ENCODE results near the gene RPL22.
A peak's percentile ranks its signal among the peaks of the same experiment; 100 is the strongest.

The RPL22 gene

DNA sequence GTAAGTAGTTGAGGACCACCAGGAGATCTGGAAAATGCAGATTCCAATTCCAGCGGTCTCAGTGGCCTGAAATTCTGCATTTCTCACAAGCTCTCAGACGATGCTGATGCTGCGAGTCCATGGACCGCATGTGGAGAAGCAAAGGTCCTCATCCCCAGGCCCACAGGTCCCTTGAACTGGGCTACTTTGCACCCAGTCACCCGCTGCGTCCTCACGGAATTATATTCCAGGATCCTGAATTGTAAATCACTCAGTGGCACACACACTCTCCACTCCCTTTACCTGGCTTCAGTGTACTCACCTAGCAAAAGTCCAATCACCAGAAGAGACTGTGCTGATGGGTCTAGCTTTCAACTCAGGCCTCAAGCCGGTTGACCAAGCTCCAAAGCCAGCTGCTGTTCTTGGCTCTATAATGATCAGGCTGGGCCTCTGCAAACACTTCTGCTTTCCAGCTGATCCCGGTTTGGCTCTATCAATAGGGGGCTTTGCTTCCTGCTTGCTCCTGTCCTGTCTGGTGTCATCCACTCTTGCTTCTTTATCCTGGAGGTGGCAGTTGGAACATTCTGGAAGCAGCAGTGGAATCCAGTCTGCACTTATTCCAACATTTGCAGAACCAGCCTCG is 904 bp upstream of the RPL22 start:
- DNase-seq: no peak

DNA sequence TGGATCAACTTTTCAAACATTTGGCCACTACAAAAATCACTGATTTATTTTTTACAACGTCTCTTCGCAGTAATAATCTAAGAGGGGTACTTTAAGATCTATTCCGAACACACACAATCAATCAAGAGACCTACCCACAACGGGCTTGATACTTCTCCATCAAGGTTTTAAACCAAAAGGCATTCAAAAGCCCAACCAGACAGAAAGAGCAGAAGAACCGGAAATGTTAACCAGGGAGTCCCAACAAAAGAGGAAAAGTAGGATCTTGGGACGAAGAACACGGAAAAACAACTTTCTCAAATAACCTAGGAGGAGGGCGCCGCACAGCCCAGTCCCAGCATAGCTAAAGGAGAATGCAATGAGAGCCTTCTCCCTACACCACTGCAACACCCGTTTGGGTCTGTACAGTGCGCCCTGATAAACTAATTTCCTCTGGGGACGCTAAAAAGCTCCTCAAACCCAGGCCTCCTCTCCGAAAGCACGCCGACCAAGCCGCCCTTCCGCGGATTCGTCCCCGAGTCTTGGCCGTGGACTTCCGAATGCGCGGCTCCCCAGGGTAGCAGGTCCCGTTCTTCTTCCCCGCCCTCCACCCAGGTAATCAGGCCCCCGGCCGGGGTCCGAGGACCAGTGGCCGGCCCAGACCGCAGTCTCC is 623 bp downstream of the RPL22 start:
- peak; percentile 39 for DNase-seq

DNA sequence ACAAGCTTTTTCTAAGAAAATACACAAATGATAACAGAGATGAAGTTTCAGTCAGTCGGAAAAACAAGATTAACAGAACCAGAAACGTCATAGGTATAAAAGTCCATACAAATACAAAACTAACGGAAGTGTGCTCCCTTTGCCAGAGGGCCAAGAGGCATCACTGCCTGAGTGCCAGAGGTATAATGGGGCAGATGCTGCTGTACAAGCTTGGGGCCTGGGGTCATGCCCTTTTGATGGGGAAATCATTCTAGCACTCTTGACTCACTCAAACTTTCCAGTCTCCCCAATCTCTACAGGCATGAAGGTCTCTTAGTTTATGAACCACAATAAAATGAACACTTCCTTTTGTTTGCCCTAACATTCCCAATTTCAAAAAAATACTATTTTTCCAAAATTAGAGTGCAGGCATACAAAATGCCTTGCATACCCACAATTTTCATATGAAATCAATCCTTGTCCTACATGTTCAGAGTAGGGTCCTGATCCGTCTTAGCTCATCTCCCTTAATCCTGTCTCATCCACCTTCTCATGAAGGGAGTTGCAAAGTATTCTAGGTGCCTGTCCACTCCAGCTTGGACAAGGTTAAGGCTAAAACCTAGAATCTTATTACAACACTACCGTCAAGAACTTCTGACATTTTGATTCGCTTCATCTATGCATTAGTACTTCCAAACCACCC is 1.5 kb downstream of the RPL22 start:
- DNase-seq: no peak

DNA sequence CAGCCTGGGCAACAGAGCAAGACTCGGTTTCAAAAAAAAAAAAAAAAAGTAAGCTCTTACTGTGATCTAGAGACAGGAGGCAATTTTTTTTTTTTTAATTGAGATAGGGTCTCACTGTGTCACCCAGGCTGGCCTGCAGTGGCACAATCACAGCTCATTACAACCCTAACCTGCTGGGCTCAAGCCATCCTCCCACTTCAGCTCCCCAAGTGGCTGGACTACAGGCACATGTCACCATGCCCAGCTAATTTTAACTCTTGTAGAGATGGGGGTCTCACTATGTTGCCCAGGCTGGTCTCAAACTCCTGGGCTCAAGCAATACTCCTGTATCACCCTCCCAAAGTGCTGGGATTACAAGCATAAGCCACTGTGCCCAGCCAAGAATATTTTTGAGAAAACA is 7.4 kb downstream of the RPL22 start:
- DNase-seq: no peak

DNA sequence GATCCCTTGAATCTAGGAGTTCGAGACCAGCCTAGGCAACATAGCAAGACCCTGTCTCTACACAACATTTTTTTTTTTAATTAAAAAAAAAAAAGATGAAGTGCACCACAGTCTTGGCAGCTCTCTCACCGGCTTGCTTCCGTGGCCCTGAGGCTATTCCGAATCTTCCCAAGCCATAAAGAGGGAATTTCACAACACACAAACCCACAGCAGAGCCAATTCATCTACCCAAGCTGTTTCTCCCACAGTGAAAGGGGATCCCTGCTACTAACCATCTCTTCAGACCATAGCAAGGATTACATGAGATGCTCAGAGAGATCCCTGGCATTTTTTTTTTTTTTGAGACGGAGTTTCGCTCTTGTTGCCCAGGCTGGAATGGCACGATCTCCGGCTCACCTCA is 10.9 kb downstream of the RPL22 start:
- no peak for DNase-seq

DNA sequence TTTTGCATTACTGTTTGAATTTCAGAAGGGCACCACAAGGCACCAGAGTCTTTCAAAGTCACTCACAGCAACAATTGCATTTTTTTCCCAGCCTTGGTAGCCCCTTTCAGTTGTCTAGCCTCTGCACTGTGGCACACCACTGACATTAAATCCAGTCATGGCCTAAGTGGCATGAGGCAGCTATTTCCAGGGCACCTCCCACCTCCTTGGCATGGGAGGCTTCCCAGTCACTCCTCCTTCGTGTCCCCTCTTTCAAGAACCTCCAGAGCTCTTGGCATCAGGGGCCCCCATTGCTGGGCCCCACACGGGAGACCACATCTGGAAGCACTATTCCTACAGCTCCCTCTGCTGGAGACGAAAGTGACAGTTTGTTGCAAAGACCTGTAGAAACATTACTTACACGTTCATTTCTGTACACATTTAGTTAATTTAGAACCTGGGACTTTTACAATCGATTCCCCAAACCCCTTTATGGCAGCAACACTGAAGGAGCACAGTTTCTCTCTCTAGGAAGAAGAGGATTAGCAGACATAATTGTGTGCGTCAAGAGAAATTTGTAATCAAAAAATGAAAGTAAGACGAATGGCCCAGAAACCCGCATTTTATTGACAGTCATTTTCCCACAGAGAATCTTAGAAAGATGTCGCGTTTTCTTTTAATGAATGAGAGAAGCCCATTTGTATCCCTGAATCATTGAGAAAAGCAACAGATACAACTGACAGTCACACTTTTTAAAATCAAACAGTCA is 13.6 kb downstream of the RPL22 start:
- peak; percentile 45 for DNase-seq

DNA sequence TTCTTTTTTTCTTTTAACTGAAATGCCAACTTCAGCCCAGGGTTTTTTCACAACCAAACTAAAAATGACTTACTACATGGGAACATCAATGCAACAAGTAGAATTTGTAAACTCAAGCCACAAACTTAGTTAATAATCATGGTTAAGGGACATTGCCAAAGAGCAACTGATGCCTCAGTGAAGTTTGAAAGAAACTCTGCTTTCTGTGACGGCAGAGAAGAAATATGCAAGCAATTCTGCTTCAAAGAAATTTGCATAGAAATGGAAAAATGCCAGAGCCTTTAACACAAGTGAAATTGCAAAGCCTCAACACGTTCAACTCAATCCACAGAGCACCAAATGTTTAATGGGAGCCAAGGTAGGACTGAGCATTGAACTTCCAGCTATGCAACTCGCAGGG is 14.2 kb downstream of the RPL22 start:
- no peak for DNase-seq

DNA sequence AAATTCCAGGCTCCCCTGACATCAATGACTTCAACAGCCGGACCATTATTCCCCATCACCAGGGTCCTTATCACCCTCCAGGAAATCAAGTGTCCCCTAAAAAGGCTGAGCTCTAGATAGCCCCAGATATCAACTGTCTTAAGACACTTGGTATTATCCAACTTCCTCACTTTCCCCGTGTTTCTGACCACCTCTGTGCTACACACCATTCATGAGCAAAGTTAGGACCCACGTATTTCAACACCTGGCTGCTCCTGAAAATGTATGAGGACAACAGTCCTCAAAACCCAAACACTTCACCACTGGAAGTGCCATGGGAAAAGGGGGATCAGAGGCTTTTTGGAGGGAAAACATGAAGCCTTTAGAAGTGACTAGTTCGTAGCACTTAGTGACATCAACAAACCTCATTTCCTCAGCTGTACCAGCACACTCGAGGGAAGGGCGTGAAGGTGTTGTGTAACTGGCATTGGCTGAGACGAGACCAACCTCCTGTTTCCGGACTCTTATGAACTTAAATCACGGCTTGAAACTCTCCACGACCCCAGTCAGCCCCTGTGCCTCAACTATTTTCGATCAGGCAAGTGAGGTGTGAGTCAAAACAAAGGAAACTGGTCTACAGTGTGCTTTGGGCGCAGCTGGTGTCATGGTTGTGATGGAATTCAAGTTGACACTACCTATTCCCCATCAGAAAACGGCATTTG is 15.2 kb downstream of the RPL22 start:
- DNase-seq: no peak

DNA sequence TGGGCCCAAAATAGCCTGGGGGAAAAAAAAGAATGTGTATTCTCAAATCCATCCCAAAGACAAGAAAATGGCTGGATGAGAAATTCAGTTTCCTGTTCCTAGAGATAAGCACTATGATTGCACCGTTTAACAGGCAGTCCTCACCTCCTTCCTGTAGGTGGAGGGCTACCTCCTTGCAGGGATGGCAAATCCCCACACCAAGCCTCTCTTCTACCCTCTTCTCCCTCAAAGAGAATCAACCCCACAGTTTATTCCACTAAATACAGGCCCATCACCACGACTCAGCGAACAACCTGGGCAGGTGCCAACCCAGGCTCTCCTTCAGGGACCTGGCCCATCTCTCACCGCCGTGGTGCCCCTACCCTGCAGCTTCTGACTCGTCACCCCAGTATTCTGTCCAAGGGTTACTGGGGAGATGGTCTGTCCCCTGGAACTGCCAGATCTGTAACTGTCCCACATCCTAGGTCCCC is 15.8 kb downstream of the RPL22 start:
- DNase-seq: no peak

DNA sequence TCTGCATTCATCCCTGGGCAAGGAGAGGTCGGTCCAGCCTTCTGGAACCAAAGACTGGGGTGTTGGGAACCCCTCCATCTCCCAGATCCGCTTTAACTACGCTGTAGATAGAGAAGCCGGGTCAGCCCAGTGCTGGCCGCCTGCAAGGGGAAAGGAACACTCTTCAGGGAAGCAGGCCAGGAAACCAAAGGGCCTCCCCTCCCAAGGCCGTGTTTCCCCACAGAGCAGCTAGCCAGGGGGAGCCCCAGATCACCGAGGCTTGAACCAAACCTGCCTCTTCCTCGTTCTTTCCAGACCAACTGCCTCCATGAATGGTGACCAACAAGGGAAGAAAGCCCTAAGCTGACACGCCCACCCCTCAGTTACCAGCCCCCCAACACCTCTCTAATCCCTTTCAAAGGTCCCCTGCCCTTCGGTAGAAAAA is 18.0 kb downstream of the RPL22 start:
- DNase-seq: no peak

DNA sequence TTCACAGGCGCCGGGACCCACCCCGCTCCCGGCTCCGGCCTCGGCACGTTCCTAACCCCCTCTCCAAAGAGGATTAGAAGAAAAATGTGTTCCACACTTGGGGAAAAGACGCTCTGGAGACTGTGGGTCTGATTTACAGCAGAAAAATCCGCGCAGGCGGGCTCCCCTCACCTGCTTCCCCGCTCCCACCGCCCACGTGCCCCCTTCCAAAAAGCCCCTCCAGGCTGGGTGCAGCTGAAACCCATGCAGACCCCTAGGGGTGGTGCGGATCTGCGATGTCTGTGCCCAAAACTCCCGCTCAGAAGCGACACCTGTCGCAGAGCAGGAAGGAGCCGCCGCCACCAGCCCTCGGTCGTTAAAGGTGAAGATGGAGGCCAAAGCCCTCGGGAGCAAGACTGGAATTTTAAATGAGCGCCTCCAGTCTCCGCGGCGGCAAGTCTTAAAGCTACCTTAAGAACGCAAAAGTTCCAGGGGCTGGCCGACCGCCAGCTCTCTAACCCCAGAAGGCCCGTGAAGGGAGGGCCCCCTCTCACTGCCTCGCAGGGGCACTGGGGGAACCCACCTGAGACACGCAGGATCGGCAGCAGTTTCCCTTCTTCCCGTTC is 18.6 kb downstream of the RPL22 start:
- DNase-seq: no peak

DNA sequence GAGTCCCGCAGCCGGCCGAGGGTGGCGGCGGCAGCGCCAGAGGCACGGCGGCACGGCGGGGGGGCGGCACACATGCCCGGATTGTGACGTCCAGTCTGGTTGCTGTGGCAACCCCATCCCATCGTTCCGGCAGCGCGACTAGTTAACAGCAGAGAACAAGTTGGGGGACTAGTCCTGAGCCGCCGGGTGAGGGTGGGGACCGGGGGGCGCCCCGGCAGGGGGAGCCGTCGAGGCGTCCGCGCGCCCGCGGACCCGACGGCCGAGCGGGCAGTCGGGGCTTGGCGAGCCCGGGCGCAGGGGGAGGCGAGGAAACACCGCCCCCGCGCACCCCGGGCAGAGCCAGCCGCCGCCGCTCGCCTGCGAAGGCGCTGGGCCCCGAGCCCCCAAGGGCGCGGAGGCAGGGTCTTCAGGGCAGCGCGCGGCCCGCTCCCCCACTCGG is 19.1 kb downstream of the RPL22 start, which contains the start of gene CHD5:
CHD5 (minus strand) TSS at position 54 of the 439 bp plus-strand sequence. CDS start 298 bp downstream, outside the sequence.
- no peak for DNase-seq

DNA sequence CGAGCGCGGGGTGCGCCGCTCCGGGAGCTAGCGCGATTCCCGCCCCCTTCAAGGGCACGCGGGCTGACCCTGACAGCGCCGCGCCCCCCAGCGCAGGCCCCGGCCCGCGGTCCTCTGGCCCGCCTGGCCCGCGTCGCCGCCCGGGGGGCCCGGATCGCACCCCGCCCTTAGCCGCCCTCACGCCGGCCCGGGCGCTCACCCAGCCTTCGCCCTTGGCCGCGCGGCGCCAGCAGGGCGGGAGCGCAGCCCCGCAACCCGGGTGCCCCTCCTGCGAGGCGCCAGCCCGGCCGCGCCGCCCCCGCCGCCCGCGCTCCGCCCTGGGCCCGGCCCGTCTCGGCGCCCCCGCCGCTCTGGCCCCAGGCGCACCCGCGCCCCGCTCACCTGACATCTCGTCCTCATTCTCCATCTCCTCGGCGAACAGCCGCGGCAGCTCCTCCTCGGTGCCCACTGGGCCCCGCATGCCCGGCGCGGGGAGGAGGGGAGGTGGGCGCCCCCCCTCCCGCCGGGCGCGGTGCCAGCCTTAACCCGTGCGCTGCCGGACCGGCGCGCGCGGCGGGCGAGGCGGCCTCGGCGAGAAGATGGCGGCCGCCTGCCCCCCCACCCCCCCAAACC is 19.7 kb downstream of the RPL22 start:
- DNase-seq: no peak

DNA sequence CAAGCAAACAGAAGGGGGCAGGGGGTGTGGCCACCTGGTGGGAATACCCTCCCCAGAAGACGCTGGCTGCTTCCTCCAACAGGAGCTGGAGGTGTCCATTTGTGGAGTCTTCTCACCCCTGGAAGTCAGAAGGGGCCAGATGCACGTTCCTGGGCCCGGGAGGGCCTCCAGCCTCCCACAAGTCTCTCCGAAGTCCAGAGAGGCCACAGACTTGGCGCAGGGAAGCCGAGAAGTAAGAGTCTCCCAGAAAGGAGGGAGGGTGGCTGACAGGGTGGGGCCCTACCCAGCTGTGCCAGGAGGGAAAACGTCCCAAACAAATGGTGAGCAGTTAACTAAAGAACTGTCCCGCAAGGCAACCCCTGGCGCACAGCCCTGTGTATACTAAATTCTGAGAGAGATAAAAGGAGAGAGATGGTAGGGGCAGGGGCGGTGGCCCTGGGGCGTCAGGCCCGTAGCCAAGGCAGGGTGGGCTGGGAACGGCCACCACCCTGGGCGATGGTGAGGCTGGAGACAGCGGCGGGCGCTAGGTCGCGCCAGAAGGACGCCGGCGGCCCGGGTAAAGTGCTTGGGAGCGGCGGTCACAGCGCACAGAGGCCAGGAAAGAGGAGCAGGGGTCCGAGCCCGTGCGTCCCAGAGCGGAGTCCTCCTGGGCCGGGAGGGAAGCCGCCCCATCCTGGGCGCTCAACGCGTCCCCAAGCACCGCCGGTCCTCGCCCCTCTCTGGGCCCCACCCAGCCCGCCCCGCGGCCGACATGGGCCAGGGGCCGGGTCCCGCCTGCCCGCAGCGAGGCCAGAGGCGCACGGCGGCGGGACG is 20.4 kb downstream of the RPL22 start:
- no peak for DNase-seq

DNA sequence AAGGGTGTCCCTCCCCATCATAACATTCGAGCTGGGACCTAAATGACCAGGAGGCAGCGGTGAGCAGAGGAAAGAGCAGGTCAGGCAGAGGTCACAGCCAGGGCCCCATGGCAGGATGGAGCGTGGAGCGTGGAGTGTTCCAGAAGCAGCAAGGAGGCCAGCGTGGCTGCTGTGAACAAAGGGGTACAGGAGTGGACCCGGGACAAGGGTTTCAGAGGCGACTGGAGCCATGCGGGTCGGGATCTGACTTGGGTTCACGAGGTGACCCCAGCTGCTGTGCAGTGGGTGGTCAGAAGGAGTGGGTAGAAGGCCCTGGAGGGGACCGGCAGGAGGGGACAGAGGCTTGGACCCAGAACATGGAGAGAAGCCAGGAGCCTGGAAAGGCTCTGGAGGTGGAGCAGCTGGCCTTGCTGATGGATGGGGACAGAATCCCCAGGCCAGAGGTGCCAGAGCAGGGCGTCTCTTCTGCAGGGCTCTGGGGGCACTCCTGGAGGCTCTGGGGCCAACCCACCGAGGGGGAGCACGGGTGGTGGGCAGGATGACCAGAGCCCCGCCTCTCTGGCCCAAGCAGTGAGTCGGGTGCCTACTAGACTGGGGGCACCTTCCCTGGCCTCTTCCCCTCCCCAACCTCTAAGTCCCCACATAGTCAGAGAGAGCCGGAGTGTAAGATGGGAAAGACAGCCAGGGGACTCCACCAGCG is 21.6 kb downstream of the RPL22 start:
- DNase-seq: no peak

DNA sequence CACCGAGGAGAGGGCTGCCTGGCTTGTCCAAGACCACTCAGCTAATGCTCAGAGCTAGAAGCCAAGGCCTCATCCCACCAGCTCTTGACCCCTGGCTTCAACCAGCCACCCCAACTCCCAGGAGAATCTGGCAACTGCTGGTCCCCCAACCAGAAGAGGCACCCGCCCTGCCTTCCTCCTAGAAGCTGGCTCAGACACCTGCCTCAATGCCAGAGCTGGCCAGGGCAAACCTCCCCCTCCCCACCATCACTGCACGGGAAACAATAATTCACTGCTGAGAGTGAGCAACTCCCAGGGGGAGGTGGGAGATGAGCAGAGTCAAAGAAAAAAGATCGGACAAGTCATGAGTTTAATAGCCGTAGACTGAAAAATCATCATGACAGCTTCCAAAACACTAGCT is 22.6 kb downstream of the RPL22 start:
- no peak for DNase-seq

DNA sequence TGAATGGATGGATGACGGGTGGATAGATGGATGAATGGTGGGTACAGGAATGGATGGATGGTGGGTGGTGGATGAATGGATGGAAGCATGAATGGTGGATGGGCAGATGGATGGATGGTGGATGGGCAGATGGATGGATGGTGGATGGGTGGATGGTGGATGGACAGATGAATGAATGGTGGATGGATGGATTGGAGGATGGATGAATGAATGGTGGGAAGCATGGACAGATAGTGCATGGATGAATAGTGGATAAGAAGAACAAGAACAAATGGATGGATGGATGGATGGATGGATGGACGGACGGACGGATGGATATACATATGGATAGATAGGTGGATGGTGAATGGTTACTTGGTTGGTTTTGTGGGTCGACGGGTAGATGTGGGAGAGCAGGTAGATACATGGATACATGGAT is 24.0 kb downstream of the RPL22 start:
- no peak for DNase-seq

DNA sequence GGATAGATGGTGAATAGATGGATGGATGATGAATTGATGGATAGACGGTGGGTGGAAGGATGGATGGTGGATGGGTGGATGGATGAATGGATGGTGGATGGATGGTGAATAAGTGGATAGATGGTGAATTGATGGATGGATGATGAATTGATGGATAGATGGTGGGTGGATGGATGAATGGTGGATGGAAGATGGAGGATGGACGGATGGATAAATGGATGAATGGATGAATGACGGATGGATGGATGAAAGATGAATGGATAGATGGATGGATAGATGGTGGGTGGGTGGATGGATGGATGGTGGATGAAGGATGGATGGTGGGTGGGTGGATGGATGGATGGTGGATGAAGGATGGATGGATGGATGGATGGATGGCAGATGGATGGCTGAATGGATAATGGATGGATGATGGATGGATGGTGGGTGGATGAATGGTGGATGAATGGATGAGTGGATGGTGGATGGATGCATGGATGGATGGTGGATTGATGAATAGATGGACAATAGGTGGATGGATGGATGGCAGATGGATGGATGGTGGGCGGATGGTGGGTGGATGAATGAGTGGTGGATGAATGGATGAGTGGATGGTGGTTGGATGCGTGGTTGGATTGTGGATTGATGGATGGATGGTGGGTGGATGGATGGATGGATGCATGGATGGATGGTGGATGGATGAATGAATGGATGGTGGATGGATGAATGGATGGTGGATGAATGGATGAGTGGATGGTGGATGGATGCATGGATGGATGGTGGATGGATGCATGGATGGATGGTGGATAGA is 24.6 kb downstream of the RPL22 start:
- DNase-seq: no peak

DNA sequence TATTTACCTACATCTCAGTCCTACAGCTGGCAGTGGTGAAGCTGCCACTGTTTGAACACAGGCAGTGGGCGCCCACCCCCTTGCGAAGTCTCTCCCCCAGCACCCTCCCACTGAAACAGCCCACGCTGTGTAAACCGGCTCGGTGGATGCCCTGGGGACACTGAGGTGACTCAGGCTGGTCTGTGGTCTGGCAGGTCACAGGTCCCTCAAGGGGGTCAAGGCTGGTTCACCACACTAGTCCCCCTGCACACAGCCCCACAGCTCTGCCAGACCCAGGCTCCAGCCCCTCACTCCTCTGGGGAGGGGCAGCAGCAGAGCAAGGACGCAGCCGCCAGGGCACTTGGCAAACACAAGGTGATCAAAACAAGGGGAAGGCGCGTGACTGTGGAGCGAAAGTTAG is 26.8 kb downstream of the RPL22 start:
- DNase-seq: no peak
